Hepatocyte (in vitro differentiated cells): ENCODE measurements around the gene SPDYE4.

ENCODE experiments used
- EZH2phosphoT487 ChIP-seq: fragments of 200-600 bp; sonication (generic); IDR thresholded peaks from one replicate; pipeline ENCODE4 v1.6.1; 2018; ENCODE audit warnings: antibody characterized with exemption, mild to moderate bottlenecking, low read depth, moderate library complexity; ENCODE audit not compliant: unreplicated experiment, severe bottlenecking
- TF ChIP-seq, protein P1 (sequence below): fragments of 200-600 bp; sonication (generic); IDR thresholded peaks from 2 replicates; pipeline ENCODE4 v1.5.1; 2016; ENCODE audit warnings: antibody characterized with exemption, mild to moderate bottlenecking; ENCODE audit not compliant: poor library complexity

GRCh38 chr17:8746501-8747236 is 11.7 kb downstream of the SPDYE4 start:
- TF ChIP-seq, protein P1, sequence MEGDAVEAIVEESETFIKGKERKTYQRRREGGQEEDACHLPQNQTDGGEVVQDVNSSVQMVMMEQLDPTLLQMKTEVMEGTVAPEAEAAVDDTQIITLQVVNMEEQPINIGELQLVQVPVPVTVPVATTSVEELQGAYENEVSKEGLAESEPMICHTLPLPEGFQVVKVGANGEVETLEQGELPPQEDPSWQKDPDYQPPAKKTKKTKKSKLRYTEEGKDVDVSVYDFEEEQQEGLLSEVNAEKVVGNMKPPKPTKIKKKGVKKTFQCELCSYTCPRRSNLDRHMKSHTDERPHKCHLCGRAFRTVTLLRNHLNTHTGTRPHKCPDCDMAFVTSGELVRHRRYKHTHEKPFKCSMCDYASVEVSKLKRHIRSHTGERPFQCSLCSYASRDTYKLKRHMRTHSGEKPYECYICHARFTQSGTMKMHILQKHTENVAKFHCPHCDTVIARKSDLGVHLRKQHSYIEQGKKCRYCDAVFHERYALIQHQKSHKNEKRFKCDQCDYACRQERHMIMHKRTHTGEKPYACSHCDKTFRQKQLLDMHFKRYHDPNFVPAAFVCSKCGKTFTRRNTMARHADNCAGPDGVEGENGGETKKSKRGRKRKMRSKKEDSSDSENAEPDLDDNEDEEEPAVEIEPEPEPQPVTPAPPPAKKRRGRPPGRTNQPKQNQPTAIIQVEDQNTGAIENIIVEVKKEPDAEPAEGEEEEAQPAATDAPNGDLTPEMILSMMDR, result no peak
- no peak for TF ChIP-seq EZH2phosphoT487
